ENCODE results near the gene GNB2.

DNA sequence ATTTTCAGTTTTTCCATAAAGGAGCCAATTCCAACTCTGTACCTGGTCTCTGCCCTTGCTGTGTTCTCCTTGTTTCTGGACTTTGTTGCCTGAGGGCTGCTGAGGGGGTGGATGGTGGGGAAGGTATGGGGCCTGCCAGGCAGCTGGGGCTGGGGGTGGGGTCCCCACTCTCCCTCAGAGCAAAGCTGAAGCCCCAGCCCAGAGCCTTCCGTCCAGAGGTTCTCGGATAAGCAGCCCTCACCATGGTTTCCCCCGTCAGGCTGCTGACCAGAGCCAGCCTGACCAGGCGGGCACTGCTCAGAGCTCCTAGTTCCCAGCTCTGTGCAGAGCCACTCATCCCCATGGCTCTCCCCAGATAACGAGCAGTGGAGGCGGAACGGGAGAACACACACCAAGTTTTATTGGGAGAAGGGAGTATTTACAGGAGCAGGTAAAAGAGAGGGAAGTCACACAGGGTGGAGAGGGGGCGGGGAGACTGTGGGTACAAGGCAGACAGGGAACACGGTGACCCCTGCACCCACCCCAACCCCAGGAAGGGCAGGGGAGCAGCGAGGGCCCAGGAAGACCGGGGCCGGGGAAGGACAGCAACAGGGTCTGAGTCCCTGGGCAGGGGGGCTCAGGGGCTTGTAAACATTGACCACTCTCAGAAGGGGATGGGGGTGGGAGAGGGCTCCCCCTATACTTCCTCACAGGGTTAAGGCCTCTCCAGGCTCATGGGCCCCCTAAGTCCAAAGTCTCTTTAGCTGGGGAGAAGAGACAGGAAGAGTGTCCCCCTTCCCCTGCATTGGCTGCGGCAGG is 5.8 kb downstream of the GNB2 start:
- TF ChIP-seq, protein P1, sequence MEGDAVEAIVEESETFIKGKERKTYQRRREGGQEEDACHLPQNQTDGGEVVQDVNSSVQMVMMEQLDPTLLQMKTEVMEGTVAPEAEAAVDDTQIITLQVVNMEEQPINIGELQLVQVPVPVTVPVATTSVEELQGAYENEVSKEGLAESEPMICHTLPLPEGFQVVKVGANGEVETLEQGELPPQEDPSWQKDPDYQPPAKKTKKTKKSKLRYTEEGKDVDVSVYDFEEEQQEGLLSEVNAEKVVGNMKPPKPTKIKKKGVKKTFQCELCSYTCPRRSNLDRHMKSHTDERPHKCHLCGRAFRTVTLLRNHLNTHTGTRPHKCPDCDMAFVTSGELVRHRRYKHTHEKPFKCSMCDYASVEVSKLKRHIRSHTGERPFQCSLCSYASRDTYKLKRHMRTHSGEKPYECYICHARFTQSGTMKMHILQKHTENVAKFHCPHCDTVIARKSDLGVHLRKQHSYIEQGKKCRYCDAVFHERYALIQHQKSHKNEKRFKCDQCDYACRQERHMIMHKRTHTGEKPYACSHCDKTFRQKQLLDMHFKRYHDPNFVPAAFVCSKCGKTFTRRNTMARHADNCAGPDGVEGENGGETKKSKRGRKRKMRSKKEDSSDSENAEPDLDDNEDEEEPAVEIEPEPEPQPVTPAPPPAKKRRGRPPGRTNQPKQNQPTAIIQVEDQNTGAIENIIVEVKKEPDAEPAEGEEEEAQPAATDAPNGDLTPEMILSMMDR (IDR thresholded peaks at IDR 0.05; ENCODE audit: low read depth, low read length, poor library complexity, severe bottlenecking): no peak
- no peak for TF ChIP-seq EZH2phosphoT487 (IDR thresholded peaks at IDR 0.05; ENCODE audit: borderline replicate concordance, low read length)
